HFF-Myc (cell line): Measurements from ENCODE around the gene MBNL1.

ENCODE experiments used
- DNase-seq: peaks from one replicate; pipeline ENCODE4 v3.0.0-alpha.2; 2011; ENCODE audit warnings: low read depth; ENCODE audit errors: extremely low read depth
- H3K4me3 ChIP-seq: replicated peaks from 2 replicates; pipeline ENCODE4 v1.5.1; 2011; ENCODE audit warnings: low read depth, mild to moderate bottlenecking, control low read depth, low read length
- CTCF ChIP-seq: IDR thresholded peaks from 2 replicates; pipeline ENCODE4 v1.5.1; 2012; ENCODE audit warnings: mild to moderate bottlenecking, low read depth, low read length, control low read depth; ENCODE audit errors: missing control alignments

MBNL1 gene

GRCh38 chr3:152299249-152299976 is 30.7 kb downstream of the MBNL1 start:
- DNase-seq: no peak
- peak overlapping the region; percentile 35 for H3K4me3 ChIP-seq
- no peak for TF ChIP-seq CTCF

- TF ChIP-seq CTCF: no peak
- H3K4me3 ChIP-seq: peak overlapping the region; percentile 35
Observed at GRCh38 chr3:152300029-152300731, 31.5 kb downstream of the MBNL1 start.

GRCh38 chr3:152301745-152302181 is 33.0 kb downstream of the MBNL1 start:
- DNase-seq: no peak
- H3K4me3 ChIP-seq: peak overlapping the region; percentile 35

More at GRCh38 chr3:152300029-152300731, 31.5 kb downstream of the MBNL1 start:
- no peak for DNase-seq

GRCh38 chr3:152302521-152303021 is 33.8 kb downstream of the MBNL1 start:
- peak; percentile 70 for DNase-seq
- H3K4me3 ChIP-seq: no peak overlapping the region
- TF ChIP-seq CTCF: no peak

More at GRCh38 chr3:152301745-152302181, 33.0 kb downstream of the MBNL1 start:
- no peak for TF ChIP-seq CTCF

- no peak for DNase-seq
- TF ChIP-seq CTCF: no peak
- no peak overlapping the region for H3K4me3 ChIP-seq
Observed at GRCh38 chr3:152304160-152304559, 35.4 kb downstream of the MBNL1 start.

GRCh38 chr3:152305075-152305474 is 36.3 kb downstream of the MBNL1 start:
- no peak overlapping the region for H3K4me3 ChIP-seq
- DNase-seq: no peak
- no peak for TF ChIP-seq CTCF
